H1 (cell line): Measurements from ENCODE around the gene TDP2. TPM values are rescaled to one million over a fixed set of nuclear protein-coding genes. Genes with fewer than 3 reads are reported as not detected.

Experiments
- ASH2L ChIP-seq: fragments of 200-600, 300-600 bp; sonication (generic); IDR thresholded peaks from one replicate; pipeline ENCODE4 v1.7.1; 2017; ENCODE audit warnings: low read length
- CREB1 ChIP-seq: IDR thresholded peaks from 2 replicates; pipeline ENCODE4 v1.6.1; 2012; ENCODE audit warnings: inconsistent platforms
- E2F6 ChIP-seq: IDR thresholded peaks from 2 replicates; pipeline ENCODE4 v1.6.1; 2012; ENCODE audit warnings: inconsistent platforms
- EGR1 ChIP-seq: IDR thresholded peaks from 2 replicates; pipeline ENCODE4 v1.6.1; 2011; ENCODE audit warnings: low read depth, low read length, borderline replicate concordance
- EZH2 ChIP-seq: fragments of 200-600 bp; sonication (generic); IDR thresholded peaks from 2 replicates; pipeline ENCODE4 v1.7.1; 2012; ENCODE audit warnings: low read depth, mild to moderate bottlenecking, moderate library complexity, low read length, inconsistent platforms; ENCODE audit not compliant: severe bottlenecking
- KDM4A ChIP-seq: IDR thresholded peaks from one replicate; pipeline ENCODE4 v1.7.1; 2012; ENCODE audit warnings: low read depth, mild to moderate bottlenecking, moderate library complexity, low read length, inconsistent platforms; ENCODE audit not compliant: severe bottlenecking
- RNF2 ChIP-seq: fragments of 200-900, 300-1000 bp; sonication (generic); IDR thresholded peaks from 2 replicates; pipeline ENCODE4 v1.7.1; 2016; ENCODE audit warnings: borderline replicate concordance, low read depth, mild to moderate bottlenecking, antibody characterized with exemption, low read length; ENCODE audit not compliant: poor library complexity, severe bottlenecking; ENCODE audit errors: missing control alignments
- TAF1 ChIP-seq: IDR thresholded peaks from 2 replicates; pipeline ENCODE4 v1.6.1; 2011; ENCODE audit warnings: mild to moderate bottlenecking, low read depth, low read length
- polyA plus RNA-seq, 7 experiments: library from polyadenylated mRNA; depleted of rRNA in 3 of 7; stranded (reverse) in 5 of 7; unstranded in 2 of 7; fragments of >200 nt in 5 of 7; fragments of 200-250 nt in 2 of 7; gene quantifications; 1 replicate in 5 of 7; 2 replicates in 1 of 7; 4 replicates in 1 of 7; pipeline versions ENCODE4 v1.2.1 to v1.2.3, GENCODE V29; 2011 to 2013; ENCODE audit warnings: missing spikeins in 2 of 7, mixed read lengths in 2 of 7
- total RNA-seq: library from RNA; stranded (reverse); fragmentation: NEBNext Ultra II Directional; extraction: Animal tissue kit (Norgen Biotek cat#: 25700); gene quantifications from 2 replicates; pipeline ENCODE4 v1.2.1, GENCODE V29; 2021

Gene TDP2
- total and polyA plus RNA-seq, 2 of the 8 experiments (the other 6 are each of a cell fraction or from before 2014, with no cell fraction given), result 18.8 to 51.6 TPM

- TF ChIP-seq RNF2, result no peak
- TF ChIP-seq EZH2, result no peak
- peak; percentile 80 for TF ChIP-seq CREB1
- 0 out of 2 replicates have a peak, but pooled peaks have one; percentile 26 for TF ChIP-seq EGR1
- TF ChIP-seq E2F6, result peak; percentile 61
- TF ChIP-seq TAF1, result peak; percentile 89
- peak; percentile 95 for TF ChIP-seq ASH2L
- peak; percentile 95 for TF ChIP-seq KDM4A
Measured at GRCh38 chr6:24666641-24667377, at the start of gene TDP2, which contains the start of gene ACOT13 (continued).
